ENCODE data around the gene ACP3.

The ACP3 gene

DNA sequence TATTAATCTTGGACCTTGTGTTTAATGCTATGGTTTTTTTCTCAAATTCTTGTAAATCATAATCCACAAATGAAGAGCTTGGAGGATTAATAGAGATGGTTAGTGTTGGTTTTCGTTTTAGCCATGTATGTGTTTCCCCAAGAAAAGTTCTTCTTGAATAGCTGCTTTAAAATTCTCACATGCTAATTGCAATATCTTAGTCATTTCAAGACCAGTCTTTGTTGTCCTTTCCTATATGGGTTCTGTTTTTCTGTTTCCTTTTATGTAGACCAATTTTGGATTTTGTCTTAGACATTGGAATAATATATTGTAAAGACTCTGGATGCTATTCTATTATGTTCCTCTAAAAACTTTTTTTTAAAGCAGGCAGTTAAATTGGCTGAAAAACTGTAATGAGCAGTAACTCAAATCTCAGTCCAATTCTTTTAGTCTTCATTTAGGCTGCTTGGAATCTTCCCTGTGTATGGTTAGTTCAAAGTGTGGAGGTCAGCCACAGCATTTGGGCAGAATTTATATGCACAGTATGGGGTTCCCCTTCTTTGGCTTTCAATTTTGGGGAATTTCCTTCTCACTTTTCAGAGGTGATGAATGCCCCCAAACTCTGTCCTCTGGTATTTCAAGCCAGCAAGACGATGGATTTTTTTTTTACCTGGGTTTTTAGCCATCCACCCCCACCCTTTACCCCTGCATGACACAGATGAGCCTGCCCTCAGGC is 61.0 kb downstream of the ACP3 start:
- Histone ChIP-seq H3K27ac (no peak overlapping the region), H3K4me3 (ENCODE audit: low read depth, low read length) (no peak overlapping the region), H3K36me3 (replicated peaks) (no peaks in the 10 kb centered on the region), H3K27me3 (replicated peaks) (no peaks in the 10 kb centered on the region)
- no peak for DNase-seq
- in situ Hi-C loops (cut with HindIII; ENCODE audit: low pct_ligation_motif_present, low sequenced_read_pairs) = no loop called here
- TF ChIP-seq, protein P1, sequence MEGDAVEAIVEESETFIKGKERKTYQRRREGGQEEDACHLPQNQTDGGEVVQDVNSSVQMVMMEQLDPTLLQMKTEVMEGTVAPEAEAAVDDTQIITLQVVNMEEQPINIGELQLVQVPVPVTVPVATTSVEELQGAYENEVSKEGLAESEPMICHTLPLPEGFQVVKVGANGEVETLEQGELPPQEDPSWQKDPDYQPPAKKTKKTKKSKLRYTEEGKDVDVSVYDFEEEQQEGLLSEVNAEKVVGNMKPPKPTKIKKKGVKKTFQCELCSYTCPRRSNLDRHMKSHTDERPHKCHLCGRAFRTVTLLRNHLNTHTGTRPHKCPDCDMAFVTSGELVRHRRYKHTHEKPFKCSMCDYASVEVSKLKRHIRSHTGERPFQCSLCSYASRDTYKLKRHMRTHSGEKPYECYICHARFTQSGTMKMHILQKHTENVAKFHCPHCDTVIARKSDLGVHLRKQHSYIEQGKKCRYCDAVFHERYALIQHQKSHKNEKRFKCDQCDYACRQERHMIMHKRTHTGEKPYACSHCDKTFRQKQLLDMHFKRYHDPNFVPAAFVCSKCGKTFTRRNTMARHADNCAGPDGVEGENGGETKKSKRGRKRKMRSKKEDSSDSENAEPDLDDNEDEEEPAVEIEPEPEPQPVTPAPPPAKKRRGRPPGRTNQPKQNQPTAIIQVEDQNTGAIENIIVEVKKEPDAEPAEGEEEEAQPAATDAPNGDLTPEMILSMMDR (IDR thresholded peaks at IDR 0.05; ENCODE audit: low read depth, low read length, missing control alignments) = no peak

DNA sequence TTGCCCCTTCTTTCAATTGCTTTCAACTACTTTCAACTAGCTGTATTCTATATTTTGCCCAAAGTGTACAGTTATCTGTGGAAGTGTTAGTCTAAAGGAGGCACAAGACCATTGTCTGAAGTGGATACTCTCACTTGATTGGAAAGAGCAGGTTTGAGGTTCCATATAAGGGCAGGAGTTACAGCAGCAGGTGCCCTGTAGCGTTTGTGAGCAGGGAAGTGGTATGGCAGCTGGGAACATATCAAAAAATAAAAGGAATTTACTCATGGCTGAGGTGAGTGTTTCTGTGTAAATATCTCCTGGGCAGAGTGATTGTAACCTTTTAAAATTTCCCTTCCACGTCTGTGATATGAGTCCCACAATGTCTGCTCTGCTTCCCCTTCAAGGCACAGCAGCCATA is 61.6 kb downstream of the ACP3 start:
- Histone ChIP-seq H3K4me3 (ENCODE audit: low read depth, low read length) (no peak overlapping the region), H3K27ac (no peak overlapping the region), H3K36me3 (replicated peaks) (no peaks in the 10 kb centered on the region), H3K27me3 (replicated peaks) (no peaks in the 10 kb centered on the region)
- TF ChIP-seq, protein P1 (IDR thresholded peaks at IDR 0.05; ENCODE audit: low read depth, low read length, missing control alignments) = no peak
- in situ Hi-C loops (cut with HindIII; ENCODE audit: low pct_ligation_motif_present, low sequenced_read_pairs) = no loop called here
- DNase-seq = no peak

DNA sequence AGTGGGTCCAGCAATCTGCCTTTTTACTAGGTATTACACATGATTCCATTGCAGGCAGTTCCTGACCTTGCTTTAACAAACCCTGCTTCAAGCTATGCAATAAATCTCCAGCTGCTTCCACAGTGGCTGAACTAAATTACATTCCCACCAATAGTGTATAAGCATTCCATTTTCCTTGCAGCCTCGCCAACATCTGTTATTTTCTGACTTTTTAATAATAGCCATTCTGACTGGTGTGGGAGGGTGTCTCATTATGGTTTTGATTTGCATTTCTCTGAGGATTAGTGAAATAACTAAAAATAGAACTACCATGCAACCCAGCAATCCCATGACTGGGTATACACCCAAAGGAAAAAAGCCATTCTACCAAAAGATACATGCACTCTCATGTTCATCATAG is 63.7 kb downstream of the ACP3 start:
- H3K27me3 ChIP-seq (replicated peaks) = no peaks in the 10 kb centered on the region
- H3K36me3 ChIP-seq (replicated peaks) = no peaks in the 10 kb centered on the region
- no peak for DNase-seq
- in situ Hi-C loops (cut with HindIII; ENCODE audit: low pct_ligation_motif_present, low sequenced_read_pairs) = no loop called here
- H3K4me3 ChIP-seq (ENCODE audit: low read depth, low read length) = no peak overlapping the region
- H3K27ac ChIP-seq = no peak overlapping the region
- TF ChIP-seq, protein P1 (IDR thresholded peaks at IDR 0.05; ENCODE audit: low read depth, low read length, missing control alignments) = no peak

DNA sequence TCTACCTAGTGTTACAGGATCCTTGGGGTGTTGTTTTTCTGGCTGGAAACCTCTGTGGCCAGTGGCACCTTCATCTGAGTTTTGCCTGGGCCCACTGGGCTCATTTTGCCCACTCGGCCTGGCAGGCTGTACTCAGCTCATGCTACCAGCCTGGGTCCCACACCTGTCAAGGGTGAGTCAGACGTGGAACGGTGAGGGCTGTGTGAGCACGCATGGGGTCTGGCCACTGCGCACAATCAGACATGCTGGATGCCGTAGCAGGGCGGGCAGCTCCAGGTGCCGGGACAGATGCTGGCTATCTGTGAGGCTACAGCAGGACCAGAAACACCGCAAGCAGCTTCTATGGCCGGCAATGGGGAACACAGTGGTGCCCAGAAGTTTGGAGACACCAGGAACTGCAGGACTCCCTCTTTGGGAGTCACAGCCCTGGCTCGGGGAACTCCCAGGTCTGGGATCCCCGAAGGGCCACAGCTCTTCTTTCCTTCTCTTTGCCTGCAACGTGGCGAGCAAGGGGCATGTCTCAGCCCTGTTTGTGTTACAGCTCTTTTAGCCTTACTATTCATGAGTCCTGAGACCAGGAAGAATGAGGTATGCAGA is 64.2 kb downstream of the ACP3 start:
- Histone ChIP-seq H3K36me3 (replicated peaks) (no peaks in the 10 kb centered on the region), H3K4me3 (ENCODE audit: low read depth, low read length) (no peak overlapping the region), H3K27ac (no peak overlapping the region), H3K27me3 (replicated peaks) (no peaks in the 10 kb centered on the region)
- TF ChIP-seq, protein P1 (IDR thresholded peaks at IDR 0.05; ENCODE audit: low read depth, low read length, missing control alignments) = no peak
- in situ Hi-C loops (cut with HindIII; ENCODE audit: low pct_ligation_motif_present, low sequenced_read_pairs) = no loop called here
- DNase-seq = no peak

DNA sequence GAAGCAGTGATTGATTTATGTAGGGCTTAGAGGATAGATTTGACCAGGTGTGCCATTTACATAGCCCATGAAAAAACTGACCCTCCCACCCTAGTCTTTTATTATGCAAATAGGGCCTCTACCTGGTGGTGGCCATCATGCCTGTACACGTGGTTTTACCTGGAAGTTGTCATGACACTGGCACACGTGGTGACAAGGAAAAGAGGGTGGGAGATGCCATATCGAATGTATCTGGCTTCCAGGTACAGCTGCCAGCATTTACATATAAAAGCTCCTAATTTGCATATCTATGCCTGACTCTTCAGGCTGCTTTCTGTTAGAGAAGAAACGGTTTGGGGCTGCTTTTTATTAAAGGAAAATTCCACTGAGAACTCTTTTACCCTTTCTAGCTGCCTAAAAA is 65.1 kb downstream of the ACP3 start:
- TF ChIP-seq, protein P1 (IDR thresholded peaks at IDR 0.05; ENCODE audit: low read depth, low read length, missing control alignments) = no peak
- Histone ChIP-seq H3K27me3 (replicated peaks) (no peaks in the 10 kb centered on the region), H3K4me3 (ENCODE audit: low read depth, low read length) (no peak overlapping the region), H3K27ac (no peak overlapping the region), H3K36me3 (replicated peaks) (no peaks in the 10 kb centered on the region)
- no peak for DNase-seq
- in situ Hi-C loops (cut with HindIII; ENCODE audit: low pct_ligation_motif_present, low sequenced_read_pairs) = no loop called here

Measured in brain microvascular endothelial cell (primary cell).